ENCODE measurements around the gene CIB4. TPM values are rescaled to one million over a fixed set of nuclear protein-coding genes. Genes with fewer than 3 reads are reported as not detected.
"Not testable (repeated sequence)": the region's sequence is repeated elsewhere in the genome, so short reads cannot be mapped to it uniquely, and the experiment has no call there.

The CIB4 gene
- total and polyA plus RNA-seq, 2 of the 13 experiments (the other 11 are each of a cell fraction or from before 2014, with no cell fraction given): not detected

GRCh38 chr2:26665296-26665695 is 24.1 kb upstream of the CIB4 start:
- WGBS (ENCODE audit: low lambda C conversion rate): 37% methylated on average over 21 of the region's 21 CpGs
- in situ Hi-C loops (cut with HindIII; ENCODE audit: extremely low pct_ligation_motif_present, low pct_unique_long_range_greater_than_20kb); H3K4me2 ChIP-seq (ENCODE audit: low read depth, low read length); H3K9me3 ChIP-seq (ENCODE audit: low read length); H4K20me1 ChIP-seq (ENCODE audit: insufficient read depth, low read length); ATAC-seq; BruUV-seq (replicated peaks); intact Hi-C loops (cut with micrococcal nuclease; ENCODE audit: unreplicated experiment); H3K79me2 ChIP-seq (ENCODE audit: insufficient read depth, low read length); H3K4me1 ChIP-seq (ENCODE audit: insufficient read depth, low read length); H3K9ac ChIP-seq (ENCODE audit: insufficient read depth, low read depth, low read length); POLR2A ChIA-PET; CTCF ChIA-PET (ENCODE audit: low intra/inter-chr PET ratio, low total read pairs); H2AFZ ChIP-seq (ENCODE audit: low read length); H3K36me3 ChIP-seq (replicated peaks in 1 of 2; ENCODE audit: control insufficient read depth in 1 of 2, insufficient read depth in 2 of 2, low read length in 2 of 2); H3K27ac ChIP-seq (ENCODE audit: extremely low read length, insufficient read depth, low read length); H3K4me3 ChIP-seq (replicated peaks in 1 of 3; ENCODE audit: insufficient read depth in 1 of 3, low read depth in 2 of 3, low read length in 3 of 3); DNase-seq (ENCODE audit: low spot score); FAIRE-seq: not testable (repeated sequence)
- H3K27me3 ChIP-seq (ENCODE audit: control insufficient read depth in 1 of 2, insufficient read depth in 2 of 2, low read length in 2 of 2): peaks cover 2 to 10% of the 10 kb centered on the region in 2 experiments; a peak in 2 of 5 replicates

GRCh38 chr2:26660363-26660962 is 19.3 kb upstream of the CIB4 start:
- intact Hi-C loops (cut with micrococcal nuclease; ENCODE audit: unreplicated experiment): no loop called here
- 2% methylated on average over 1 of the region's 1 CpG for WGBS (ENCODE audit: low lambda C conversion rate)
- CTCF ChIA-PET (ENCODE audit: low intra/inter-chr PET ratio, low total read pairs): no interaction called here
- no TSS peak for BruUV-seq (replicated peaks)
- Histone ChIP-seq H2AFZ (ENCODE audit: low read length) (no peak overlapping the region), H3K27me3 (ENCODE audit: control insufficient read depth in 1 of 2, insufficient read depth in 2 of 2, low read length in 2 of 2) (peaks cover 0 to 17% of the 10 kb centered on the region in 2 experiments; a peak in 3 of 5 replicates), H3K9ac (ENCODE audit: insufficient read depth, low read depth, low read length) (no peak overlapping the region), H3K9me3 (ENCODE audit: low read length) (no peaks in the 10 kb centered on the region), H3K4me1 (ENCODE audit: insufficient read depth, low read length) (no peaks in the 10 kb centered on the region), H3K4me2 (ENCODE audit: low read depth, low read length) (no peak overlapping the region), H3K36me3 (replicated peaks in 1 of 2; ENCODE audit: control insufficient read depth in 1 of 2, insufficient read depth in 2 of 2, low read length in 2 of 2) (no peaks in the 10 kb centered on the region), H3K79me2 (ENCODE audit: insufficient read depth, low read length) (no peaks in the 10 kb centered on the region), H4K20me1 (ENCODE audit: insufficient read depth, low read length) (no peaks in the 10 kb centered on the region), H3K27ac (ENCODE audit: extremely low read length, insufficient read depth, low read length) (no peak overlapping the region), H3K4me3 (replicated peaks in 1 of 3; ENCODE audit: insufficient read depth in 1 of 3, low read depth in 2 of 3, low read length in 3 of 3) (no peak overlapping the region)
- TF ChIP-seq ZNF83 (CRISPR knock-in tag; IDR thresholded peaks at IDR 0.05; ENCODE audit: borderline replicate concordance) (no peak), HOXA5 (CRISPR knock-in tag; IDR thresholded peaks at IDR 0.05) (no peak), ZFP41 (CRISPR knock-in tag; IDR thresholded peaks at IDR 0.05; ENCODE audit: borderline replicate concordance) (no peak), ZNF337 (CRISPR knock-in tag; IDR thresholded peaks at IDR 0.05; ENCODE audit: borderline replicate concordance, low read depth) (no peak), NAIF1 (CRISPR knock-in tag; IDR thresholded peaks at IDR 0.05; ENCODE audit: borderline replicate concordance) (no peak), KDM5A (IDR thresholded peaks at IDR 0.05; ENCODE audit: borderline replicate concordance, low read length) (no peak), ZNF275 (CRISPR knock-in tag; IDR thresholded peaks at IDR 0.05; ENCODE audit: borderline replicate concordance) (no peak), CTCF (CRISPR knock-in tag; IDR thresholded peaks at IDR 0.05) (no peak), ZBTB20 (CRISPR knock-in tag; IDR thresholded peaks at IDR 0.05; ENCODE audit: borderline replicate concordance, low read depth) (no peak), ERF (CRISPR knock-in tag; IDR thresholded peaks at IDR 0.05) (no peak), TAF1 (CRISPR knock-in tag; IDR thresholded peaks at IDR 0.05) (no peak), MTF1 (CRISPR knock-in tag; IDR thresholded peaks at IDR 0.05) (no peak), FOXA3 (CRISPR knock-in tag; IDR thresholded peaks at IDR 0.05) (no peak), ZNF724P (CRISPR knock-in tag; IDR thresholded peaks at IDR 0.05; ENCODE audit: borderline replicate concordance) (no peak)
- ATAC-seq (no peak), FAIRE-seq (no peak), DNase-seq (ENCODE audit: low spot score) (no peak)
- POLR2A ChIA-PET: no interaction called here
- in situ Hi-C loops (cut with HindIII; ENCODE audit: extremely low pct_ligation_motif_present, low pct_unique_long_range_greater_than_20kb): no loop called here

Measured in HepG2 (cell line).